Measurements from ENCODE around the gene ATP5ME.
"Not testable (repeated sequence)": the region's sequence is repeated elsewhere in the genome, so short reads cannot be mapped to it uniquely, and the experiment has no call there.

Gene ATP5ME

GRCh38 chr4:653831-654502, 20.1 kb downstream of the ATP5ME start:
- no peak for DNase-seq

DNA sequence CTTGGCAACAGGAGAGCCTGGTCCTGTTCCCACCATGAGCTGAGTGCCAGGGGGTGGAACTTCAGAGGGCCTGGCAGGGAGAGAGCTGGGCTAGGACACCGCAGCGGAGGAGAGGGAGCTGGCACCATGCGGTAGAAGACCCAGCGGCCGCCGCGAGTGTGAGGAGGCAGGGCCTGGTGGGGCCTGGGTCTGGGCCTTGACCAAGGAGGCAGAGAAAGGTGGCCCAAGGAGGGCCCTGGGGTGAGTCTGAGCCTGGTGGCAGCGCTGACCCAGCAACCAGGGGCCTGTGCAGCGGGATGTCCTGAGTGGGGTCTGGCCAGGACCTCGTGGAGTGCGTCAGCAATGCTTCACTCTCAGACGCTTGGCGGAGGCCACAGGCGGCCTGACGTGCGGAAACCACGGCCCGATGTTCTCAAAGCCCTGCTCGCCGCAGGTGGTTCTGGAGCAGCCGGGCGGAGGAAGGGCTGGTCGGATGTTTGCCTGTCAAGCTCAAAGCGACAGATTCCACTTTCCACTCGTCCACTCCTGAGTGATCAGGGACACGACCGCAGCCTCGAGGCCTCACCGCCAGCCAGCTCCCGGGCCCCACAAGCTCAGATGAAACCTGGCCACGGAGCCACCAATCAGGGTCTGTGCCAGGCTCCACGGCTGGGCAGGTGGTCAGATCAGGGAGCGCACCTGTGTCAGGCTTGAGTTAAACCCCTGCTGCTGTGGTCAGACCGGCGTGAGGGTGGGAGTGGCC, 20.8 kb downstream of the ATP5ME start:
- DNase-seq = no peak

- no peak for DNase-seq
These were observed 22.0 kb downstream of the ATP5ME start for GRCh38 chr4:651884-652642.

- no peak for DNase-seq
These were observed 22.9 kb downstream of the ATP5ME start for GRCh38 chr4:650951-651883.

DNA sequence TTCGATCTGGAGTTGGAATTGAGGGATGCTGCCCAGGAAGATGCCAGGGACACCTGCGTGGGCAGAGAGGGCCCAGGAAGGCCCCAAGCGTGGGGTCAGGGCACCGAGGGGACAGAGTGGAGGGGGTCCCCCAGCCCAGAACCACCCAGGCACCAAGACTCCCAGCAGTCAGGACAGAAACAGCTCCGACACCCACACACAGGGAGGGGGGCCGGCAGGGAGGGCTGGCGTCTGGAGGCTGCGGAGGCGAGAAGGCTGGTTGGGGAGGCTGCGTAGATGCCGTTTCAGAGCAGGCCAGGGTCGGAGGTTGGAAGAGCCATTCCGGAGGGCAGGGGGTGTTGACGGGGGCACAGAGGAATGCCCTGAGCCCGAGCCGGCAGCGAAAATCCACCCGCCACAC, 23.6 kb downstream of the ATP5ME start:
- no peak for DNase-seq

DNA sequence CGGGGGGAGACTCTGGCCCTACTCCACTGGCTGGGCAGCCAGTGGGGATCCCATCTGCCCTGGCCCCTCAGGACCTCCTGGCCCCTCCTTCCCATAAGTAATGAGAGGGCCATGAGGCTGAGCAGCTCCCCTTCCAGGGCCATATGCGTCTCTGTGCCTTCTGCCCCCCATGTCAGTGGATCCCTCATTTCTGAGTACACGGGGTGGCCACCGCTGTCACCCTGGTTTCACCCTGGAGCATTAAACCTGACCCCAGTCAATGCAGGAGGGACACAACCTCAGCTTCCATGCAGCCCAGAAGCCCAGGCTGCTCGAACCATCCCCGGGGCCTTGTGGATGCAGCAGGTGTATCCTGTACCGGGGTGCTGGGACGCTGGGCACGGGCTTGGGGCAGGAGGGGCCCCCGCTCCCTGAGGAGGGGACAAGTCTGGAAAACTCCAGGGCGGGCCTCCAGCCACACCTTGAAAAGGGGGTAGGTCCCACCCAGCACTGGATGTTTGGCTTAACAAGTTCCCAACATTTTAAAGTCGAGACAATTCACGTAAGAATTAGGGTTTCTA, 24.2 kb downstream of the ATP5ME start:
- DNase-seq = no peak

GRCh38 chr4:649293-649625, 24.8 kb downstream of the ATP5ME start:
- DNase-seq = no peak

DNA sequence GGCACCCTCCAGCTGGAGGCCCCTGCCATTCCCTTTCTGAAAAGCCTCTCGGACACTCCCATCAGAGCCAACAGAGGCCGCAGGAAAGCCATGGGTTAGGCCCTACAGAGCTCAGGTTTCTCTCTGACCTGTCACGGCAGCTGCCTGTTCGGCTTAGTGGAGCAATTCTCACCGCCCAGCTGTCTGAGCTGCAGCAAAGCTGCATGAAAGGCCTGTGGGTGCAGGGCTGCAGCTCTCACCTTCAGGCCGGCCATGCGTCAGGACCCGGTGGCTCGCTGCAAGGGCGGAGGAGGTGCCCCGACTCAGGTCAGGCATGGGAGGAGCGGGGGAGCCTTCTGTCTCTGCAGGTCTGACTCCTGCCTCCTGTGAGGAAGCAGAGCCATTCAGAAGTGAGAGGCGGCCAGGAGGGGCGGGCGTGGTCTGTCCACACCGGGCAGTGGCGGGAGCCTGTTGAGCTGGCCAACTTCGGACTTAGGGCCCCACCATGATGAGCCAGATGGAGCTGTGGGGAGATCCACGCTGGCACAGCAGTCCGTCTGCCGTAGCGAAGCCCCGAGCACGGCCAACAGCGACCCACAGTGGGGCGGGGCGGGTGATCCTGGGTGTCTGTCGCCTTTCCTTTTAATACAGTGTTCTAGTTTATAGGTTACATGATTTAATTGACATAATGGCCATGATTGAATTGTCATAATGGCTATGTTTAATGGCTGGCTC, 25.3 kb downstream of the ATP5ME start:
- DNase-seq = no peak

DNA sequence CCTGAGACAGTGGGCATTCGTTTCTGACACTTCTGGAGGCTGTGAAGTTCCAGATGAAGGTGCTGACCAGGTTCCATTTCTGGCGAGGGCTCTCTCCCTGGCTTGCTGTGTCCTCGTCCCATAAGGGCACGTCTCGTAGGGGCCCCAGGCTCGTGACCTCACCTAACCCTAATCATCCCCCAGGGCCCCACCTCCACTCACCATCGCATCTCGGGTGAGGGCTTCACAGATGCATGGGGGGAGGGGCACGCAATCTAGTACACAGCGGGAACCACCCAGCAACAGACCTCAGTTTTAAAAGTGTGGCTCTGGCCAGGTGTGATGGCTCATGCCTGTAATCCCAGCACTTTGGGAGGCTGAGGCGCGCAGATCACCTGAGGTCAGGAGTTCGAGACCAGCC, 26.6 kb downstream of the ATP5ME start:
- DNase-seq = no peak

DNA sequence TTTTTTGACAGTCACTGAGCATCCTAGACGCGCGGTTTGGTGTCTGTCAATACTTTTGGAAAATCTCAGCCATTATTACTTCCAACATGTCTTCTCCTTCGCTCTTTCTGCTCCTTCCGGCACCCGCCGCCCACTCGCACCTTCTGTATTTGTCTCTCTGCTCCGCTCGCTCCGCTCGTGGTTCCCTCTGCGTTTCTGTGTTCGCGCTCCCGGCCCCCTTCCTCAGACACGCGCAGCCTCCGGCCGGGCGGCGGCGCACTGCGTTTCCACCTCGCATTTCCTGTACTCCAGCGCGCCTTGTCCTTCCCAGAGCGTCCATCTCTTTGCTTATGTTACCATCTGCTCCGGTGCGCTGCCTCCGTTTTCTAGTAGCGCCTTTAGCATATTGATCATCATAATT, 27.6 kb downstream of the ATP5ME start:
- no peak for DNase-seq

DNA sequence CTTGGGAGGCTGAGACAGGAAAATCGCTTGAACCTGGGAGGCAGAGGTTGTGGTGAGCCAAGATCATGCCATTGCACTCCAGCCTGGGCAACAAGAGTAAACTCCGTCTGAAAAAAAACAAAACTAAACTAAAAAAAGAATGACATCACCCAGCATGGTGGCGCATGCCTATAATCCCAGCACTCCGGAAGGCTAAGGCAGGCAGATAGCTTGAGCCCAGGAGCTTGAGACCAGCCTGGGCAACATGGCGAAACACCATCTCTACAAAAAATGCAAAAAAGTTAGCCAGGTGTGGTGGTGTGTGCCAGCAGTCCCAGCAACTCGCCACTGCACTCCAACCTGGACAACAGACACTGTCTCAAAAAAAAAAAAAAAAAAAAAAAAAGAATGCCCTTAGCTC, 31.7 kb downstream of the ATP5ME start:
- not testable (repeated sequence) for DNase-seq

GRCh38 chr4:637536-638280, 36.4 kb downstream of the ATP5ME start:
- DNase-seq = no peak

DNA sequence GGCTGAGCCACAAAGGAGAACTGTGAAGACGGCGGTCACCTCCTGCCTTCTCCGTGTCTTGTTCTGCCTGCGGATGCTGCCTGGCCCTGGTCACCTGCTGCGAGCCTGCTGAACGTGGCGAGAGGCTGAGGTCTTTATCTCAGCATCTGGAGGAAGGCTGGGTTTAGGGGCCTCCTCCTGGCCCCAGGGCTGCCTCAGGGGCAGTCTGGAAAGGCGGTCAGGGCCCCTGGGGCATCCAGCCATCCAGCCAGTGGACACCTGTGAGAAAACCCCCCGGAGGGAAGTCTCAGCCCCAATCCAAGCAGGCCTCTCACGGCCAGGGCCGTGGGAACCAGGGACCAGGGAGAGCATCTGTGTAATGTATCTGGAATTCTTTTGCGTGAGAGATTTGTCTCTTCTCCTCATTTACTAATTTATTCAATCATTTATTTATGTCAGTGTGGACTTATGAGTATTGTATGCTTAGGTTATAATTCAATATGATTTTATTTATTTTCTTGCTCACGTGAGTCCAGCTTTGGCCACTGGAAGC, 37.4 kb downstream of the ATP5ME start:
- no peak for DNase-seq

DNA sequence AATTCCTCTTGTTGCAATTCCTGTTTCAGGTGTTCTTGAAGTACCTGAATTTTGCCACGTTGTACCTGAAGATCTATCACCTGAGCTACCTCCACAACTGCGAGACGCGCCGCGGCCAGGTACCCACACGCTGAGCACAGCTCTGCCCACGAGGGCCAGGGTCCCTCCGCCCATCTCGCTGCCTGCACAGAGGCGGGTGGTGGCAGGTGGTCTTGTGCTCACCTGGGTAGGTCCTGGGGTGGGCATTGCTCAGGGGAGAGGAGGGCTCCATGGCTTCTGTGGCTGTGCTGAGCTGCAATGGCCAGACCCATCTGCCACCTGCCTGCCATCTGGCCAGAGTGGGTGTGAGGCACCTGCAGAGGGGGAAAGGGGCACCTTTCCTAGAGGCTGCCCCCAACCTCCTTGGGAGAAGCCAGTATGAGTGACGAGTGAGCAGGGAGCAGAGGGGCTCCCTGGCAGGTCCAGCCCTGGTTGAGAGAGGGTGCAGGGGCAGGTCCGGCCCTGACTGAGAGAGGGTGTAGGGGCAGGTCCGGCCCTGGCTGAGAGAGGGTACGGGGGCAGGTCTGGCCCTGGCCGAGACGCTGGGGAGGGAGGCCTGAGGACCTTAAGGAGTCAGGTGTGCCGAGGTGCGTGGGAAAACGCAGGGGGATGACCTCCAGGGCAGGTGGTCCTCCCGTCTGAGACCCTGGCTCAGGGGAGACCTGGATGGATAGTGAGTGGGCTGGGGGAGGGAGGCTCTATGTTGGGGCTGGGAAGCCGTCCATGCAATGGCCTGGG, 38.0 kb downstream of the ATP5ME start:
- DNase-seq = no peak

DNA sequence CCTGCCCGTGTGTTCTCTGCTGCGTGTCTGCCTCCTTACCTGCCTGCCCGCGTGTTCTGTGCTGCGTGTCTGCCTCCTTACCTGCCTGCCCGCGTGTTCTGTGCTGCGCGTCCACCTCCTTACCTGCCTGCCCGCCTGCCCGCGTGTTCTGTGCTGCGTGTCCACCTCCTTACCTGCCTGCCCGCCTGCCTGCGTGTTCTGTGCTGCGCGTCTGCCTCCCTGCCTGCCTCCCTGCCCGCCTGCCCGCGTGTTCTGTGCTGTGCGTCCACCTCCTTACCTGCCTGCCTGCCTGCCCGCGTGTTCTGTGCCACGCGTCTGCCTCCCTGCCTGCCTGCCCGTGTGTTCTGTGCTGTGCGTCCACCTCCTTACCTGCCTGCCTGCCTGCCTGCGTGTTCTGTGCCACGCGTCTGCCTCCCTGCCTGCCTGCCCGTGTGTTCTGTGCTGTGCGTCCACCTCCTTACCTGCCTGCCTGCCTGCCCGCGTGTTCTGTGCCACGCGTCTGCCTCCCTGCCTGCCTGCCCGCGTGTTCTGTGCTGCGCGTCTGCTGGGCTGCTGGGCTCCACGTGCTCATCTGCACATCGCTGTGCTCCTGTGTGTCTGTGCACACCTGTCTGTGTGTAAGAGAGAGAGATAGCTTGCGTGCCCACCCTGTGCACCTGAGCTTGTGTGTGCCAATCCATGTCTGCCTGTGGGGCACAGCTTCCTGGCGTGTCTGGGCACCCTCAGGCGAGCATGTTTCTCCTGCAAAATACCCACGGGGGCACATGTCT, 38.8 kb downstream of the ATP5ME start:
- not testable (repeated sequence) for DNase-seq

DNA sequence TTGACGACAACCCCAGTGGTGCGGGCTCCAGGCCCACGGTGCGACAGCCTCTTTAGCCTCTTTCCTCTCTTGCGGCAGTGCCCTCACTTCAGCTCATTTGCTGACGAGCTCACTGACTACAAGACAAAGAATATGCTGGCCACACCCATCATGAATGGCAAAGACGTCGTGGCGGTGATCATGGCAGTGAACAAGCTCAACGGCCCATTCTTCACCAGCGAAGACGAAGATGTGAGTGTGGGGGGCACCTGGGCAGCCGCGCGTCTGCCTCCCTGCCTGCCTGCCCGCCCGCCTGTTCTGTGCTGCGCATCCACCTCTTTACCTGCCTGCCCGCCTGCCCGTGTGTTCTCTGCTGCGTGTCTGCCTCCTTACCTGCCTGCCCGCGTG, 39.5 kb downstream of the ATP5ME start:
- no peak for DNase-seq

GRCh38 chr4:633976-634598, 40.0 kb downstream of the ATP5ME start:
- no peak for DNase-seq

DNA sequence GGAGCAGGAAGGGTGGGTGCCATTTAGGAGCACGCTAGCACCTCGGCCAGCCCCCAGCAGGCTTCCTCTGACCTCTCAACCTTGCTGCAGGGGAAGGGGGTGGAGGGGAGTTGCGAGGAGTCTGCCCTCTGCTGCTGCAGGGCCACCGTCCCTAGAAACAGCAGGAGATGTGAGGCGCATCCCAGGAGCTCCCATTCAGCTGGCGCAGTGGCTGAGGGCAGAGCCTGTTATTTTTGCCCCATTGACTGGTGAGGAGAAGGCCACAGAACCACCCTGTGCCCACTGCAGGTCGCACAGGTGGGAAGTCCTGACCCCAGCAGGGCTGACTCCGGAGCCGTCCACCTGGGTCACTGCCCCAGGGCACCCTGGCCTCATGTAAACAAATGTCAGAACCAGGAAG, 40.7 kb downstream of the ATP5ME start:
- DNase-seq = no peak

GRCh38 chr4:632926-633325, 41.1 kb downstream of the ATP5ME start:
- no peak for DNase-seq
